NOMO-1 treated with dmso at 0.1 percent for 144 hours (cell line): ENCODE data around the gene ST6GALNAC3.
"Not testable (repeated sequence)": the region's sequence is repeated elsewhere in the genome, so short reads cannot be mapped to it uniquely, and the experiment has no call there.

ENCODE experiments used
- DNase-seq: peaks from one replicate; lab custom pipeline; 2025; ENCODE audit not compliant: unreplicated experiment; lab: John Stamatoyannopoulos, UW

Gene ST6GALNAC3

GRCh38 chr1:76613886-76614285 lies 539.3 kb downstream of the ST6GALNAC3 start:
- DNase-seq, result no peak

- no peak for DNase-seq
These were observed 540.9 kb downstream of the ST6GALNAC3 start for GRCh38 chr1:76615253-76616035.

- no peak for DNase-seq
These were observed 545.8 kb downstream of the ST6GALNAC3 start for GRCh38 chr1:76620371-76620770.

DNA sequence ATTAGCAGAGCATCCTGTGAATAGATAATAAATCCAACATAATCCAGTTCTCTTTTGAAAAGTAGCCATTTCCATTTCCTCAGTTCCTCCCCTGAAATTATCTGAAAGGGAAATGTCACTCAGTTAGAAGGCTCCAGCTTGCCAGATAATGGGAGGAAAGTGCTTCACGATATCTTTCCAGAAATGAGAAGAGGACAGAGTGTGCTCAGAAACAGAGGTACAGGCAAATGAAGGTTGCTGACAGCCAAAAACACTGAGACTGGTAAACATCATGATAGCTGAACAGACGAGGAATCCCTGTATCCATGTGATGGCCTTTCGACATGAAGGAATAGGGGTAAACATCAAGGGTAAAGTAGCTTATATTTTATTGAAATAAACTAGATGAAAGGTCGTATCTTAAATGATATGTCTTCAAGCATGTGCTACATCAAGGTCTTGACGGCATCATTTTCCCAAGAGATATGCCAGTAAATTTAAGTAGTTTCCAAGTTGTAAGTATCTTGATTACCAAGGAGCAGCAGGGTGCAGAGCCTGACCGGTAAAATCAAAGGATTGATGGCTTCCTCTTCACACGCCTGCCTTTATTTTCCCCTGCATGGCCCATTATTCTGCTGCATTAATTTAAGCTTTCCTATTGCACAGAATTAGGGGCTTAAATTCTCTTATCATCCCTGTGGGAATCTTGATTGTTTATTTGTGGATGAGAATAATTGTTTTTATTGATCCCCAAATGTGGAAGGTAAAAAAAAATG lies 548.4 kb downstream of the ST6GALNAC3 start:
- DNase-seq, result no peak

- no peak for DNase-seq
These were observed 551.5 kb downstream of the ST6GALNAC3 start for GRCh38 chr1:76625886-76626678.

DNA sequence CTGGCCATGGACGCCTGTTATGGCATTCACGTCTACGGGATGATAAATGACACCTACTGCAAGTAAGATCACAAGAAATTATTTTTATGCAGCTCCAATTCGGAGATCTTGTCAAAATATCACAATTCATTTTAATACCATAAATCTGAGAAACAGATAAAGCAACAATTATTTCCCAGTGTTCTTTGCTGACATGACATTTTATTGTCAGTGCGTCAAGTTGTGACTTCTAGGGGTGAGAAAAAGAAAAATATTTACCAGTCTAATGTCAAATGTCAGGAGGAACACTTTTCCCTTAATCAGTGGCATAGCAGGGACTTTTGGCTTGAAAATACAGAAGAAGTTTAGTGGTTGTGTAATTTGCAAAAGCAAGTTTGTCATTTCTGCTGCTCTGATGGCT lies 553.0 kb downstream of the ST6GALNAC3 start:
- DNase-seq, result no peak

DNA sequence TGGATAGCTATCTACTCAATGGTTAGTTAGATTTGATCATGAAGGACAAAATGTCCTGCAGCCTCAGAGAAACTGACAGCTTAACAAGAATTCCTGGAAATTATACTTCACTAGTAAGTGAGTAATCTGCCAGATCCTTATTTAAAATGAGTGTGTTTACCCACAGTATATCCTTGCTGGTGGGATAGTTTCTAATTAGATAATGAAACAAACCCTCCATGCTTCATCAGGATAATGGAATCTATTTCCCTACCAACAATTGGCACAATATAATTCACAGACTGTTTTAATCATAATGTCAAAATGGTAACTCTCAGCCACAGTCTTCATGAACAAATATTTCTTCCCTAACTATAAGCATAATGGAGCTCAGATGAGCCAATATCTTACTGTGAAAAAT lies 553.4 kb downstream of the ST6GALNAC3 start:
- DNase-seq, result no peak

DNA sequence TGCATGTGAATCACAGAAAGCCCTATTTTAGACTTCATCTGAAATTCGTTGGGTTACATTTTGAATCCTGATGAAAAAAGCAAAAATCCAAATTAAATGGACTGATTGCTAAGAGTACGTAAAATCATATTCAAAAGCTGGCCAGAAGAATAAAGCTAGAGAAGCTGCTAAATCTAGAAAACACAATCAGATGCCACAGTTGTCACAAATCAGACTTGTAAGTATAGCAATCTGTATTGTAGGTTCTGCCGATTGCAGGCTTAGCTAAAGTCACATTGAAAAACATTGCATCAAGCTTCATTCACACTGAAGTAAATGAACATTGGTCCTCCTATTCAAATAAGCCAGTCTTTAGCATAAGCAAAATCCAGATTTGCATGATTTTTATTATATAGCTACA lies 557.6 kb downstream of the ST6GALNAC3 start:
- DNase-seq, result no peak

GRCh38 chr1:76635784-76636183 lies 561.2 kb downstream of the ST6GALNAC3 start:
- no peak for DNase-seq

DNA sequence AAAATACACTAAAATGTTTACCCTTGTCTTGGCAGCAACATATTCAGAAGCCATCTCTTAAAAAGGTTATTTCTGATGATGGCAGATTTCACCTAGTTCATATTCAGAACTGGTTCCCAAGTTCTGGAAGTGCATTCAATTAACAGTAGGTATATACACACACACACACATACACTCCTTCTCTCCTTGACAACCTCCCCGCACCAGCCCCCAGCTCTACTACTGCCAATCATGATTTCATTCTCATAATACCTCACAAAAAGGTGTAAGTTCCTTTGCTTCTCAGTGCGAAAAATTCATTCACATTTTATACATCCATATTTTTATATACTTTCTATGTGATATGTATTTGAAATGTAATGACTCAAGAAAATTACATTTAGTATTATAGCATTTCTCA lies 564.6 kb downstream of the ST6GALNAC3 start:
- no peak for DNase-seq

- DNase-seq, result no peak
These were observed 565.5 kb downstream of the ST6GALNAC3 start for GRCh38 chr1:76640092-76640491.

- no peak for DNase-seq
These were observed 566.2 kb downstream of the ST6GALNAC3 start for GRCh38 chr1:76640723-76641122.

GRCh38 chr1:76644139-76644538 lies 569.6 kb downstream of the ST6GALNAC3 start:
- no peak for DNase-seq

- not testable (repeated sequence) for DNase-seq
These were observed 578.3 kb downstream of the ST6GALNAC3 start for GRCh38 chr1:76652860-76653259.

GRCh38 chr1:76657623-76658022 lies 583.1 kb downstream of the ST6GALNAC3 start:
- no peak for DNase-seq

DNA sequence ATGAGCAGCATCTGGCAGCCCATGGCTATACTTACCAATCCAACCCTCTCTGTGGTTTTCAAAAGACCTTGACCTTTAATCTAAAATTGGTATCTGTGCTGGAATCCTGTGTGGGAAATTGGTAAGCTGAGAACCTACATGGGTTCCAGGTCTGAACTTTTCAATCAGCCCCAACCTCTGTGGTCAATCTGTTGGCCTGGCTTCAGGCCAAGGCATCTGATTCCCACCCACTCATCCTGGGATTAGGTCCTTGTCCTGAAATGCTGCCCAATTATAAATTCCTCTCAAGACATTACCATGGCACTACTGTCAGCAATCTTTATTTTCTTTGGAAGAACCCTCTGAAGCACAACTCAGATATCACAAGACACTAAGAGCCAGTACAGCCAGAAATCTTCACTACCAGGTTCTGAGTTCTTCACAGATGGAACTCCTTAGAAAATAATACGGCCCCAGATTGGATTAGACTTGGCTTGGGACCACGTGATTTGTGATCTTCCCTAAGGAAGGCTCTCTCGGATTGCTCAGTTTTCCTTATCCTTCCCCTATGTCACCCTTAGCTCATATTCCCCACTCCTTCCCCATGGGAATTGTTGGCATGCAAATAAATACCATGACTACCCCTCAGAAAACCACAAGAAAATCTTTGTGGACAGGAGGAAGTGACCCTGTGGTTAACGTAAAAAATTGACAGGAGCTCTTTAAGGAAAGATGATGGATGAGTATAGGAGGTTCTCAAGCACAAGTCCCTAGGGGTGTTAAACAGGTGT lies 584.8 kb downstream of the ST6GALNAC3 start:
- DNase-seq, result no peak

DNA sequence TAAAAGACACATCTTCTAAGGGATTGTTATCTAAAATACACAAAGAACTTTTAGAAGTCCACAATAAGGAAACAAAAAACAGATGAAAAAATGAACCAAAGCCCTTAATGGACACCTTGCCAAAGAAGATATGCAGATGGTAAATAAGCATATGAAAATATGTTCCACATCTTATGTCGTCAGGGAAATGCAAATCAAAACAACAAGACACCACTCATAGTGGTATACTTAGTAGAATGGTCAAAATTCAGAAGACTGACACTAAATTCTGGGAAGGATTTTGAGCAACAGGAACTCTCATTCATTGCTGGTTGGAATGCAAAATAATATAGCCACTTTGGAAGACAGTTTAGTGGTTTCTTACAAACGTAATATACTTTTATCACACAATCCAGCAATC lies 587.0 kb downstream of the ST6GALNAC3 start:
- no peak for DNase-seq

DNA sequence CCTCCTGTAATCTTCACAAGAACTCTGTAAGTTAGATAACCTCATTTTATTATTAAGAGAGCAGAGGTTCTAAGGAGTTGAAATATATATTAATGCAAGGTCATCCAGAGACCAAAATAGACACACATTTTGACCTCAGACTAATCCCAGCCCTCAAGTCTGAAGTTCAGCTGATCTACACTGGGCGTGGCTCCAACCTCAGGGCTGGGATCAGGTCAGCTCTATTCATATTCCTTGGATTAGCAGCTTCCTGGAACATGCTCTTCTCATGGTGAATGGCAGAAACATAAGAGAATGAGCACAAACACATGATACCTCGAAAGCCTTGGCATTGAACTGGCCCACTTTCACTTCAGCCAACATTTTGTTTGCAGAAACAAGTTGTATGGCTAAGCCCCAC lies 592.0 kb downstream of the ST6GALNAC3 start:
- no peak for DNase-seq

DNA sequence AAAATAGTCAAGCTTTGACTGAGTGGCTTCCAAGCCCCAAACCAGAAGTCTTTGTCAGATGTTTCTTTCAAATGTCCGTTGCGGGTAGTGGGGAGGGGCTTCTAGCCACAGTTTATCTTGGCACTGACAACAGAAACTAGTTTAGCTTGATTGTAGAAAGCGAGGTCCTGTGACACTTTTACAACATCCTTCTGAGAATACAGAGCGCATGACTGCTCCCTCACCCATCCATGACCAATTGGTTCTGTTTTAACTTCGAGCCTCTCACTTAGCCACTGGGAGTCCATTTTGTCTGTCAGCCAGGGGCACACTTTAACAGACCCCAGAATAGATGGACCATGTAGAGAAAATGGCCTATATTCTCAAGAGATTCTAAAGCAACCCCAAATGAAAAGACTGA lies 593.5 kb downstream of the ST6GALNAC3 start:
- no peak for DNase-seq

GRCh38 chr1:76669131-76669530 lies 594.6 kb downstream of the ST6GALNAC3 start:
- no peak for DNase-seq
